DOHH2 (cell line): ENCODE measurements around the gene GANC.

Source experiments
- H3F3A ChIP-seq: fragments of 200-600 bp; sonication (generic), shearing (Covaris generic); 2 replicates; pipeline ENCODE4 v1.6.0; 2016; ENCODE audit warnings: antibody characterized with exemption, mild to moderate bottlenecking; ENCODE audit not compliant: control insufficient read depth, insufficient read depth
- H3K27ac ChIP-seq: fragments of 200-600 bp; sonication (generic); 2 replicates; pipeline ENCODE4 v1.5.1; 2014; ENCODE audit warnings: low read depth, mild to moderate bottlenecking, low read length, moderate library complexity
- H3K27me3 ChIP-seq: fragments of 200-600 bp; sonication (generic); 2 replicates; pipeline ENCODE4 v1.6.1; 2014; ENCODE audit warnings: mild to moderate bottlenecking, low read length, mixed read lengths; ENCODE audit not compliant: control insufficient read depth
- H3K36me3 ChIP-seq: fragments of 200-600 bp; sonication (generic); 2 replicates; pipeline ENCODE4 v1.6.1; 2014; ENCODE audit warnings: mild to moderate bottlenecking, low read length, moderate library complexity, mixed read lengths; ENCODE audit not compliant: control insufficient read depth
- H3K4me1 ChIP-seq: fragments of 200-600 bp; sonication (generic); 2 replicates; pipeline ENCODE4 v1.6.1; 2014; ENCODE audit warnings: mild to moderate bottlenecking, low read length, mixed read lengths; ENCODE audit not compliant: control insufficient read depth
- H3K4me2 ChIP-seq: fragments of 200-600 bp; sonication (generic); 2 replicates; pipeline ENCODE4 v1.6.0; 2014; ENCODE audit warnings: mild to moderate bottlenecking, low read length, moderate library complexity
- H3K4me3 ChIP-seq: fragments of 200-600 bp; sonication (generic); 2 replicates; pipeline ENCODE4 v1.5.1; 2014; ENCODE audit warnings: mild to moderate bottlenecking, low read length, mixed read lengths
- H3K79me2 ChIP-seq: fragments of 200-600 bp; sonication (generic); 2 replicates; pipeline ENCODE4 v1.6.1; 2014; ENCODE audit warnings: mild to moderate bottlenecking, low read length, mixed read lengths; ENCODE audit not compliant: control insufficient read depth
- H3K9me2 ChIP-seq: fragments of 200-600 bp; sonication (generic); replicated peaks from 2 replicates; pipeline ENCODE4 v1.6.1; 2014; ENCODE audit warnings: mild to moderate bottlenecking, low read length, mixed read lengths; ENCODE audit not compliant: control insufficient read depth
- H3K9me3 ChIP-seq: fragments of 200-600 bp; sonication (generic); 2 replicates; pipeline ENCODE4 v1.6.1; 2014; ENCODE audit warnings: antibody characterized with exemption, low read length, mixed read lengths; ENCODE audit not compliant: control insufficient read depth, insufficient read depth
- H4K20me1 ChIP-seq: fragments of 200-600 bp; sonication (generic); 2 replicates; pipeline ENCODE4 v1.6.0; 2014; ENCODE audit warnings: low read depth, mild to moderate bottlenecking, antibody characterized with exemption, low read length, moderate library complexity; ENCODE audit not compliant: control insufficient read depth, insufficient read depth
- CTCF ChIP-seq: fragments of 200-600 bp; sonication (generic); IDR thresholded peaks from one replicate; pipeline ENCODE4 v1.5.1; 2014; ENCODE audit warnings: antibody characterized with exemption, mild to moderate bottlenecking, low read depth, low read length; ENCODE audit not compliant: poor library complexity, severe bottlenecking
- EZH2phosphoT487 ChIP-seq: fragments of 200-600 bp; sonication (generic); IDR thresholded peaks from 2 replicates; pipeline ENCODE4 v1.6.1; 2017; ENCODE audit warnings: borderline replicate concordance, mild to moderate bottlenecking, antibody characterized with exemption, low read length, moderate library complexity, mixed read lengths

The GANC gene

GRCh38 chr15:42371096-42371495 is 98.1 kb downstream of the GANC start:
- Histone ChIP-seq H3K36me3 (no peaks in the 10 kb centered on the region), H3K27me3 (no peaks in the 10 kb centered on the region; the same call in 1 of the 2 replicates), H3K4me3 (no peak overlapping the region), H3K4me2 (no peak overlapping the region), H3K27ac (no peak overlapping the region), H4K20me1 (no peaks in the 10 kb centered on the region), H3K79me2 (no peaks in the 10 kb centered on the region), H3F3A (no peaks in the 10 kb centered on the region), H3K9me2 (no peaks in the 10 kb centered on the region), H3K4me1 (no peaks in the 10 kb centered on the region), H3K9me3 (no peaks in the 10 kb centered on the region)
- no peak for TF ChIP-seq EZH2phosphoT487
- no peak for TF ChIP-seq CTCF

- TF ChIP-seq CTCF (no peak), EZH2phosphoT487 (no peak)
- Histone ChIP-seq H3K4me1 (no peaks in the 10 kb centered on the region), H3K9me2 (no peaks in the 10 kb centered on the region), H3K4me2 (no peak overlapping the region), H3K4me3 (no peak overlapping the region), H3K79me2 (no peaks in the 10 kb centered on the region), H3K9me3 (peaks cover 9% of the 10 kb centered on the region; the same call in 1 of the 2 replicates), H3F3A (no peaks in the 10 kb centered on the region), H3K36me3 (no peaks in the 10 kb centered on the region), H3K27me3 (no peaks in the 10 kb centered on the region), H3K27ac (no peak overlapping the region), H4K20me1 (no peaks in the 10 kb centered on the region)
Measured at GRCh38 chr15:42373274-42373673, 100.3 kb downstream of the GANC start.

- Histone ChIP-seq H3K4me1 (no peaks in the 10 kb centered on the region), H3F3A (no peaks in the 10 kb centered on the region), H3K27ac (no peak overlapping the region), H3K79me2 (no peaks in the 10 kb centered on the region), H4K20me1 (no peaks in the 10 kb centered on the region), H3K4me2 (no peak overlapping the region), H3K36me3 (no peaks in the 10 kb centered on the region), H3K9me2 (no peaks in the 10 kb centered on the region), H3K4me3 (no peak overlapping the region), H3K9me3 (peaks cover 9% of the 10 kb centered on the region; the same call in 1 of the 2 replicates), H3K27me3 (no peaks in the 10 kb centered on the region)
- TF ChIP-seq CTCF = no peak
- TF ChIP-seq EZH2phosphoT487 = no peak
Measured at GRCh38 chr15:42373936-42374335, 100.9 kb downstream of the GANC start.
